ENCODE measurements around the gene WDFY4. TPM values are rescaled to one million over a fixed set of nuclear protein-coding genes. Genes with fewer than 3 reads are reported as not detected.

Gene WDFY4
- total RNA-seq, 1 experiment from 2014 or later: not detected

- Histone ChIP-seq H3K4me1 (ENCODE audit: insufficient read depth, low read length) (no peaks in the 10 kb centered on the region), H2BK120ac (ENCODE audit: low read depth, low read length, poor library complexity, severe bottlenecking) (no peak overlapping the region), H3K27me3 (ENCODE audit: insufficient read depth, low read length) (no peaks in the 10 kb centered on the region), H4K91ac (ENCODE audit: insufficient read length, low read depth, low read length) (no peak overlapping the region), H3K4me2 (ENCODE audit: insufficient read depth, insufficient read length, low read length) (no peak overlapping the region), H2BK12ac (ENCODE audit: insufficient read length, low read depth, low read length) (no peak overlapping the region), H3K9ac (ENCODE audit: extremely low read depth, insufficient read length, low read length) (no peak overlapping the region), H3T11ph (ENCODE audit: low read length) (no peak overlapping the region), H4K5ac (ENCODE audit: insufficient read length, low read depth, low read length) (no peak overlapping the region), H3K4ac (ENCODE audit: low read depth, low read length) (no peak overlapping the region), H3K23ac (ENCODE audit: insufficient read length, low read depth, low read length) (no peak overlapping the region), H2BK5ac (ENCODE audit: insufficient read length, low read length) (no peak overlapping the region), H3K79me1 (ENCODE audit: insufficient read depth, low read depth, low read length, poor library complexity, severe bottlenecking) (no peaks in the 10 kb centered on the region), H2BK15ac (ENCODE audit: low read depth, low read length) (no peak overlapping the region), H4K8ac (replicated peaks; ENCODE audit: insufficient read length, low read depth, low read length) (no peak overlapping the region), H3K27ac (ENCODE audit: insufficient read length, low read depth, low read length) (no peak overlapping the region), H2AK5ac (ENCODE audit: insufficient read length, low read length) (no peak overlapping the region), H3K18ac (ENCODE audit: insufficient read length, low read depth, low read length) (no peak overlapping the region), H2BK20ac (ENCODE audit: low read depth, low read length, poor library complexity, severe bottlenecking) (no peak overlapping the region), H3K14ac (ENCODE audit: insufficient read depth, low read length) (no peak overlapping the region), H4K20me1 (ENCODE audit: control insufficient read depth, insufficient read depth, insufficient read length) (no peaks in the 10 kb centered on the region), H3K56ac (ENCODE audit: insufficient read length, low read depth, low read length) (no peak overlapping the region), H3K79me2 (ENCODE audit: insufficient read depth, low read length) (no peaks in the 10 kb centered on the region), H3K23me2 (ENCODE audit: insufficient read length, low read depth, low read length, poor library complexity, severe bottlenecking) (no peaks in the 10 kb centered on the region), H3K9me3 (ENCODE audit: control insufficient read depth, low read depth, low read length) (no peaks in the 10 kb centered on the region), H2AFZ (ENCODE audit: low read length) (no peak overlapping the region)
- H3K4me1 Mint-ChIP-seq: peaks cover 0 to 9% of the 10 kb centered on the region in 2 experiments; a peak in 1 of 4 replicates
- H3K9me3 Mint-ChIP-seq: peaks cover 0 to 2% of the 10 kb centered on the region in 2 experiments; a peak in 1 of 5 replicates
- no peak for DNase-seq
- TF ChIP-seq, protein P1, sequence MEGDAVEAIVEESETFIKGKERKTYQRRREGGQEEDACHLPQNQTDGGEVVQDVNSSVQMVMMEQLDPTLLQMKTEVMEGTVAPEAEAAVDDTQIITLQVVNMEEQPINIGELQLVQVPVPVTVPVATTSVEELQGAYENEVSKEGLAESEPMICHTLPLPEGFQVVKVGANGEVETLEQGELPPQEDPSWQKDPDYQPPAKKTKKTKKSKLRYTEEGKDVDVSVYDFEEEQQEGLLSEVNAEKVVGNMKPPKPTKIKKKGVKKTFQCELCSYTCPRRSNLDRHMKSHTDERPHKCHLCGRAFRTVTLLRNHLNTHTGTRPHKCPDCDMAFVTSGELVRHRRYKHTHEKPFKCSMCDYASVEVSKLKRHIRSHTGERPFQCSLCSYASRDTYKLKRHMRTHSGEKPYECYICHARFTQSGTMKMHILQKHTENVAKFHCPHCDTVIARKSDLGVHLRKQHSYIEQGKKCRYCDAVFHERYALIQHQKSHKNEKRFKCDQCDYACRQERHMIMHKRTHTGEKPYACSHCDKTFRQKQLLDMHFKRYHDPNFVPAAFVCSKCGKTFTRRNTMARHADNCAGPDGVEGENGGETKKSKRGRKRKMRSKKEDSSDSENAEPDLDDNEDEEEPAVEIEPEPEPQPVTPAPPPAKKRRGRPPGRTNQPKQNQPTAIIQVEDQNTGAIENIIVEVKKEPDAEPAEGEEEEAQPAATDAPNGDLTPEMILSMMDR (conservative IDR thresholded peaks at IDR 0.05): no peak
- no peak overlapping the region for H3K4me3 Mint-ChIP-seq
- H3K27ac Mint-ChIP-seq: peak overlapping the region in 1 of 3 experiments; percentile 21; a peak in 1 of 7 replicates
- H3K27me3 Mint-ChIP-seq (ENCODE audit: low read depth): peaks cover 2% of the 10 kb centered on the region
- no peaks in the 10 kb centered on the region for H3K36me3 Mint-ChIP-seq (ENCODE audit: insufficient read depth in 1 of 3, low read depth in 3 of 3)
- WGBS (ENCODE audit: extremely low coverage, insufficient read length, low lambda C conversion rate): no CpG with 5 or more reads among the region's 2 CpGs
Measured at GRCh38 chr10:48834189-48834965, 149.7 kb downstream of the WDFY4 start.

All from H9 (cell line).